Measurements from ENCODE around the gene KRTAP2-4.

GRCh38 chr17:41042953-41043352 is 22.7 kb downstream of the KRTAP2-4 start:
- no peak for TF ChIP-seq CTCF (IDR thresholded peaks at IDR 0.05)
- TF ChIP-seq POLR2A (IDR thresholded peaks at IDR 0.05): no peak
